Measurements from ENCODE around the gene TMEM94. TPM values are rescaled to one million over a fixed set of nuclear protein-coding genes. Genes with fewer than 3 reads are reported as not detected.

Gene TMEM94
- total and polyA plus RNA-seq, 2 of the 13 experiments (the other 11 are each of a cell fraction or from before 2014, with no cell fraction given): 32.6 to 134 TPM

GRCh38 chr17:75526555-75527270 lies 70.3 kb downstream of the TMEM94 start (continued):
- TF ChIP-seq, protein P1, sequence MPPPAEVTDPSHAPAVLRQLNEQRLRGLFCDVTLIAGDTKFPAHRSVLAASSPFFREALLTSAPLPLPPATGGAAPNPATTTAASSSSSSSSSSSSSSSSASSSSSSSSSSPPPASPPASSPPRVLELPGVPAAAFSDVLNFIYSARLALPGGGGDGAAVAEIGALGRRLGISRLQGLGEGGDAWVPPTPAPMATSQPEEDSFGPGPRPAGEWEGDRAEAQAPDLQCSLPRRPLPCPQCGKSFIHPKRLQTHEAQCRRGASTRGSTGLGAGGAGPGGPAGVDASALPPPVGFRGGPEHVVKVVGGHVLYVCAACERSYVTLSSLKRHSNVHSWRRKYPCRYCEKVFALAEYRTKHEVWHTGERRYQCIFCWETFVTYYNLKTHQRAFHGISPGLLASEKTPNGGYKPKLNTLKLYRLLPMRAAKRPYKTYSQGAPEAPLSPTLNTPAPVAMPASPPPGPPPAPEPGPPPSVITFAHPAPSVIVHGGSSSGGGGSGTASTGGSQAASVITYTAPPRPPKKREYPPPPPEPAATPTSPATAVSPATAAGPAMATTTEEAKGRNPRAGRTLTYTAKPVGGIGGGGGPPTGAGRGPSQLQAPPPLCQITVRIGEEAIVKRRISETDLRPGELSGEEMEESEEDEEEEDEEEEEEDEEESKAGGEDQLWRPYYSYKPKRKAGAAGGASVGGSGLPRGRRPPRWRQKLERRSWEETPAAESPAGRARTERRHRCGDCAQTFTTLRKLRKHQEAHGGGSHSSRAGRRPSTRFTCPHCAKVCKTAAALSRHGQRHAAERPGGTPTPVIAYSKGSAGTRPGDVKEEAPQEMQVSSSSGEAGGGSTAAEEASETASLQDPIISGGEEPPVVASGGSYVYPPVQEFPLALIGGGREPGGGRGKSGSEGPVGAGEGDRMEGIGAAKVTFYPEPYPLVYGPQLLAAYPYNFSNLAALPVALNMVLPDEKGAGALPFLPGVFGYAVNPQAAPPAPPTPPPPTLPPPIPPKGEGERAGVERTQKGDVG (CRISPR knock-in tag; IDR thresholded peaks at IDR 0.05; ENCODE audit: borderline replicate concordance): 0 out of 2 replicates have a peak, but pooled peaks have one; percentile 3
- TF ChIP-seq ZNF362 (CRISPR knock-in tag; IDR thresholded peaks at IDR 0.05; ENCODE audit: borderline replicate concordance) (peak; percentile 84), ZEB1 (IDR thresholded peaks at IDR 0.05; ENCODE audit: insufficient replicate concordance, low read depth) (peak; percentile 96), ZNF143 (CRISPR knock-in tag; IDR thresholded peaks at IDR 0.05) (0 out of 2 replicates have a peak, but pooled peaks have one; percentile 7), FOXP4 (CRISPR knock-in tag; IDR thresholded peaks at IDR 0.05) (peak; percentile 8; the same call in 1 of the 2 replicates), ZNF501 (CRISPR knock-in tag; IDR thresholded peaks at IDR 0.05) (peak; percentile 51), MYPOP (CRISPR knock-in tag; IDR thresholded peaks at IDR 0.05) (0 out of 2 replicates have a peak, but pooled peaks have one; percentile 27), KAT7 (CRISPR knock-in tag; IDR thresholded peaks at IDR 0.05; ENCODE audit: borderline replicate concordance) (peak; percentile 39; the same call in 1 of the 2 replicates), NKX3-1 (CRISPR knock-in tag; IDR thresholded peaks at IDR 0.05) (no peak), ZNF225 (CRISPR knock-in tag; IDR thresholded peaks at IDR 0.05) (0 out of 2 replicates have a peak, but pooled peaks have one; percentile 12), ZNF329 (CRISPR knock-in tag; IDR thresholded peaks at IDR 0.05; ENCODE audit: low read depth) (peak; percentile 20; the same call in 1 of the 2 replicates), ZBTB33 (CRISPR knock-in tag; IDR thresholded peaks at IDR 0.05) (peak; percentile 87), ZNF605 (CRISPR knock-in tag; IDR thresholded peaks at IDR 0.05) (0 out of 2 replicates have a peak, but pooled peaks have one; percentile 44), ZNF598 (CRISPR knock-in tag; IDR thresholded peaks at IDR 0.05; ENCODE audit: borderline replicate concordance) (0 out of 2 replicates have a peak, but pooled peaks have one; percentile 36)
- TF ChIP-seq, protein P2, sequence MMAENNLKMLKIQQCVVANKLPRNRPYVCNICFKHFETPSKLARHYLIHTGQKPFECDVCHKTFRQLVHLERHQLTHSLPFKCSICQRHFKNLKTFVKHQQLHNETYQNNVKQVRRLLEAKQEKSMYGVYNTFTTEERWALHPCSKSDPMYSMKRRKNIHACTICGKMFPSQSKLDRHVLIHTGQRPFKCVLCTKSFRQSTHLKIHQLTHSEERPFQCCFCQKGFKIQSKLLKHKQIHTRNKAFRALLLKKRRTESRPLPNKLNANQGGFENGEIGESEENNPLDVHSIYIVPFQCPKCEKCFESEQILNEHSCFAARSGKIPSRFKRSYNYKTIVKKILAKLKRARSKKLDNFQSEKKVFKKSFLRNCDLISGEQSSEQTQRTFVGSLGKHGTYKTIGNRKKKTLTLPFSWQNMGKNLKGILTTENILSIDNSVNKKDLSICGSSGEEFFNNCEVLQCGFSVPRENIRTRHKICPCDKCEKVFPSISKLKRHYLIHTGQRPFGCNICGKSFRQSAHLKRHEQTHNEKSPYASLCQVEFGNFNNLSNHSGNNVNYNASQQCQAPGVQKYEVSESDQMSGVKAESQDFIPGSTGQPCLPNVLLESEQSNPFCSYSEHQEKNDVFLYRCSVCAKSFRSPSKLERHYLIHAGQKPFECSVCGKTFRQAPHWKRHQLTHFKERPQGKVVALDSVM (CRISPR knock-in tag; IDR thresholded peaks at IDR 0.05): 0 out of 2 replicates have a peak, but pooled peaks have one; percentile 2

Data from HepG2 (cell line).